GM19193 (cell line): ENCODE measurements around the gene RPS16.

Experiments used
- POLR2A ChIP-seq: IDR thresholded peaks from 4 replicates; pipeline ENCODE4 v1.6.1; 2011; ENCODE audit not compliant: insufficient read depth, insufficient read length; ENCODE audit errors: extremely low read depth

The RPS16 gene

DNA sequence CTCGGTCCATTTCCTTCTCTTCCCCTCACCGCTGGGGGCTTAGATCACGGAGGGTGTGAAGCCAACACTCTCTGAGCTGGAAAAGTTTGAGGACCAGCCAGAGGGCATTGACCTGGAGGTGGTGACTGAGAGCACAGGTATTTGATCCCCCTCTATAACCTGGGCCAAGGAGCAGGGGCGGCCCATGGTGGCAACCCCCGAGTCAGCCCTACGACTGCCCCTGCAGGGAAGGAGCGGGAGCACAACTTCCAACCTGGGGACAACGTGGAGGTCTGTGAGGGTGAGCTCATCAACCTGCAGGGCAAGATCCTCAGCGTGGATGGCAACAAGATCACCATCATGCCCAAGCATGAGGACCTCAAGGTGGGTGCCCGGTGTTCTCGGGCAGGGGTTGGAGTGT is 33.3 kb upstream of the RPS16 start:
- peak; percentile 28 for TF ChIP-seq POLR2A

- TF ChIP-seq POLR2A: no peak
These were observed 32.2 kb upstream of the RPS16 start for GRCh38 chr19:39467941-39468340.

DNA sequence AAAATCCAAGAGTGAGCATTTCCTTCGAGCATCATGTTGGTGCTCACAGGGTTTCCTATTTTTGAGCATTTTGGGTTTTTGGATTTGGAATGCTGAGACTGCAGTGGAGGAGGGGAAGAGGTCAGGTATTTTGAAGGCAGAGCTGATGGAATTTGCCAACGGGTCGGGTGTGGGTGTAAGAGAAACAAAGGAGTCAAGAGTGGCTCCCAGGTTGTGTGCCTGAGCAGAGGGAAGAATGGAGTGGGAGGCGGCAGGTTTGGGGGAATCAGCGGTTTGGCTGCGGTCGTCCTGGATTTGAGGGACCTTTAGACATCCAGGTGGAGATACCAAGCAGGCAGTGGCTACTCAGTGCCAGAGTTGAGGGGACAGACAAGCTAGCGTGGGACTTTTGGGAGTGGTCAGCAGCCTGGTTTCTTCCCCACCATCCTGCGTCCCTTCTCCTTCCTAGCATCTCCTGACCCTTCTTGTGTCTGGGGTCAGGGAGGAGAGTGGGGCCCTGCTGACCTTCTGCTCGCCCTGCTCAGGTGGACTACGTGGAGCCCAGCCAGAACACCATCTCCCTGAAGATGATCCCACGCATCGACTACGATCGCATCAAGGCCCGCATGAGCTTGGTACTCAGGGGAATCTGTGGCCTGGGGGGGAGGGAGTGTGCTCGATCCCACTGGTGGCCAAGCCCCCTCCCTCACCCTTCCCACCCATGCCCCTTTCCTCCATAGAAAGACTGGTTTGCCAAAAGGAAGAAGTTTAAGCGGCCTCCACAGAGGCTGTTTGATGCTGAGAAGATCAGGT is 30.4 kb upstream of the RPS16 start:
- TF ChIP-seq POLR2A: no peak

DNA sequence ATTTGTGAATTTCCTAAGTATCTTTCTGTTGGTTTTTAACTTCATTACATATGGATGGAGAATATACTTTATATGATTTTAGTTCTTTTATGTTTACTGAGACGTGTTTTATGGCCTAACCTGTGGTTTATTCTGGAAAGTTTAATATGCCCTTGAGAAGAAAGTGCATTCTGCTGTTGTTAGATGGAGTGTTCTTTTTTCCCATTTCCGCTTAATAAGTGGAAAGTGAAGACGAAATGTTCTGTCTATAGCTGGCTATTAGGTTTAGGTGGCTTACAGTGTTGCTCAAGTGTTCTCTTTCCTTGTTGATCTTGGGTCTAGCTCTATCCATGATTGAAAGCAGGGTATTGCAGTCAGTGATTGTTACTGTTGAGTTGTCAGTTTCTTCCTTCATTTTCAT is 27.7 kb upstream of the RPS16 start:
- TF ChIP-seq POLR2A: no peak

GRCh38 chr19:39449116-39449797 is 13.5 kb upstream of the RPS16 start:
- no peak for TF ChIP-seq POLR2A

GRCh38 chr19:39448271-39448670 is 12.5 kb upstream of the RPS16 start:
- no peak for TF ChIP-seq POLR2A

DNA sequence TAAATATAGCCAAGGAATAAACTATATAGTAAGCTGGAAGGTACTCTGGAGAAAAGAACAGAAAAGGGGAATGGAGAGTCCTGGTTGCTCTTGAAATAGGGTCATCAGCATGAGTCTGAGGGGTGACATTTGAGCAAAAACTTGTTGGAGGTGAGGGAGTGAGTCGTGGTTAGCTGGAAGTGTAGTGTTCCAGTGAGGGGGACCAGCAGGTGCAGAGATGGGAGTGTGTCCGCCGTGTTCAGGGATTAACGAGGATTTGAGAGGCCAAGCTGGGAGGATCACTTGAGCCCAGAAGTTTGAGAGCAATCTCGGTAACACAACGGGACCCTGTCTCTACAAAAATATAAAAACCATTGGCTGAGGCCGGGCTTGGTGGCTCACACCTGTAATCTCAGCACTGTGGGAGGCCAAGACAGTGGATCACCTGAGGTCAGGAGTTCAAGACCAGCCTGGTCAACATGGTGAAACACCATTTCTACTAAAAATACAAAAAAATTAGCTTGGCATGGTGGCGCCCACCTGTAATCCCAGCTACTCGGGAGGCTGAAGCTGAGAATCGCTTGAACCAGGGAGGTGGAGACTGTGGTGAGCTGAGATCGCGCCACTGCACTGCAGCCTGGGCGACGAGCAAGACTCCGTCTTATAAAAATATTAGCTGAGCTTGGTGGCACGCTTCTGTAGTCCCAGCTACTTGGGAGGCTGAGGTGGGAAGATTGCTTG is 10.8 kb upstream of the RPS16 start:
- TF ChIP-seq POLR2A: no peak

- TF ChIP-seq POLR2A: peak; percentile 94
These were observed 9.7 kb upstream of the RPS16 start, which contains the start of gene SUPT5H for GRCh38 chr19:39445196-39446111. SUPT5H (plus strand) TSS chr19:39445582; CDS start chr19:39445891, 309 bp downstream.

- no peak for TF ChIP-seq POLR2A
These were observed 8.9 kb upstream of the RPS16 start for GRCh38 chr19:39444598-39445195.

GRCh38 chr19:39438270-39438934 is 2.7 kb upstream of the RPS16 start:
- no peak for TF ChIP-seq POLR2A

- TF ChIP-seq POLR2A: no peak
These were observed 584 bp upstream of the RPS16 start for GRCh38 chr19:39436350-39436716.

GRCh38 chr19:39434123-39435076 is 1.3 kb downstream of the RPS16 start:
- no peak for TF ChIP-seq POLR2A
